GF-D8 (cell line): Measurements from ENCODE around the gene CSH2.
"Not testable (repeated sequence)": the region's sequence is repeated elsewhere in the genome, so short reads cannot be mapped to it uniquely, and the experiment has no call there.

Source experiments
- DNase-seq: peaks from one replicate; lab custom pipeline; 2025; lab: John Stamatoyannopoulos, UW

CSH2 gene

GRCh38 chr17:63896524-63897354, 23.3 kb upstream of the CSH2 start, which contains the start of gene CSH1:
TSS of gene CSH1 (minus strand) at chr17:63896574. CDS start at chr17:63896511, 63 bp downstream.
- not testable (repeated sequence) for DNase-seq

GRCh38 chr17:63894821-63895220, 21.3 kb upstream of the CSH2 start:
- not testable (repeated sequence) for DNase-seq

GRCh38 chr17:63894021-63894420, 20.5 kb upstream of the CSH2 start:
- DNase-seq: not testable (repeated sequence)

GRCh38 chr17:63892316-63893037, 19.0 kb upstream of the CSH2 start:
- DNase-seq: not testable (repeated sequence)

GRCh38 chr17:63889026-63889848, 15.8 kb upstream of the CSH2 start:
- not testable (repeated sequence) for DNase-seq

- DNase-seq: not testable (repeated sequence)
Observed at GRCh38 chr17:63885119-63885518, 11.6 kb upstream of the CSH2 start.

- not testable (repeated sequence) for DNase-seq
Observed at GRCh38 chr17:63882626-63883126, 9.2 kb upstream of the CSH2 start.

- no peak for DNase-seq
Observed at GRCh38 chr17:63881935-63882601, 8.6 kb upstream of the CSH2 start, which contains the start of gene GH2. TSS of gene GH2 (minus strand) at chr17:63881944. CDS start at chr17:63881801, 143 bp downstream.

- DNase-seq: not testable (repeated sequence)
Observed at GRCh38 chr17:63881337-63881736, 7.9 kb upstream of the CSH2 start.

- DNase-seq: no peak
Observed at GRCh38 chr17:63880706-63881105, 7.2 kb upstream of the CSH2 start.

- not testable (repeated sequence) for DNase-seq
Observed at GRCh38 chr17:63878413-63878812, 4.9 kb upstream of the CSH2 start.

GRCh38 chr17:63874693-63875092, 1.2 kb upstream of the CSH2 start:
- DNase-seq: not testable (repeated sequence)

GRCh38 chr17:63874061-63874626, 667 bp upstream of the CSH2 start:
- not testable (repeated sequence) for DNase-seq

- not testable (repeated sequence) for DNase-seq
Observed at GRCh38 chr17:63871646-63872365, 1.7 kb downstream of the CSH2 start.

- not testable (repeated sequence) for DNase-seq
Observed at GRCh38 chr17:63870292-63870665, 3.2 kb downstream of the CSH2 start.

GRCh38 chr17:63869491-63870291, 3.8 kb downstream of the CSH2 start:
- not testable (repeated sequence) for DNase-seq

GRCh38 chr17:63866625-63867024, 6.9 kb downstream of the CSH2 start:
- not testable (repeated sequence) for DNase-seq

- DNase-seq: no peak
Observed at GRCh38 chr17:63859257-63859656, 14.2 kb downstream of the CSH2 start.

GRCh38 chr17:63856425-63856824, 17.1 kb downstream of the CSH2 start:
- DNase-seq: not testable (repeated sequence)
